Ishikawa (cell line): ENCODE measurements around the gene TTLL12.

Source experiments
- CREB1 ChIP-seq: IDR thresholded peaks from 2 replicates; pipeline ENCODE4 v1.6.1; 2012; ENCODE audit warnings: low read depth
- EGR1 ChIP-seq: IDR thresholded peaks from 2 replicates; pipeline ENCODE4 v1.6.1; 2012
- EP300 ChIP-seq: IDR thresholded peaks from 2 replicates; pipeline ENCODE4 v1.6.1; 2012; ENCODE audit warnings: borderline replicate concordance
- FOXM1 ChIP-seq: IDR thresholded peaks from 2 replicates; pipeline ENCODE4 v1.6.1; 2012; ENCODE audit warnings: low read depth, borderline replicate concordance
- MAX ChIP-seq: IDR thresholded peaks from 2 replicates; pipeline ENCODE4 v1.6.1; 2012
- NFIC ChIP-seq: IDR thresholded peaks from 2 replicates; pipeline ENCODE4 v1.6.1; 2012
- REST ChIP-seq: IDR thresholded peaks from 2 replicates; pipeline ENCODE4 v1.6.1; 2012; ENCODE audit warnings: low read depth, mild to moderate bottlenecking
- TAF1 ChIP-seq: IDR thresholded peaks from 2 replicates; pipeline ENCODE4 v1.6.1; 2012; ENCODE audit warnings: low read depth, mild to moderate bottlenecking
- TEAD4 ChIP-seq: IDR thresholded peaks from 2 replicates; pipeline ENCODE4 v1.6.1; 2012
- YY1 ChIP-seq: IDR thresholded peaks from 2 replicates; pipeline ENCODE4 v1.6.1; 2012; ENCODE audit warnings: low read depth

GRCh38 chr22:43151251-43152002 lies 35.5 kb downstream of the TTLL12 start, which contains the start of gene TSPO:
- peak; percentile 10; the same call in 1 of the 2 replicates for TF ChIP-seq NFIC
- TF ChIP-seq YY1 = no peak
- no peak for TF ChIP-seq FOXM1
- TF ChIP-seq CREB1 = no peak
- TF ChIP-seq TAF1 = no peak
- no peak for TF ChIP-seq TEAD4
- TF ChIP-seq EP300 = no peak
- TF ChIP-seq MAX = peak; percentile 98
- TF ChIP-seq EGR1 = no peak
- TF ChIP-seq REST = no peak
